A673 (cell line): ENCODE results near the gene STAB2.

Experiments
- CTCF ChIP-seq: fragments of 300-800, 200-600 bp; sonication (generic); conservative IDR thresholded peaks from 2 replicates; pipeline ENCODE4 v1.5.1; 2017; ENCODE audit warnings: low read depth, mild to moderate bottlenecking, antibody characterized with exemption, low read length, moderate library complexity, mixed read lengths
- EZH2 ChIP-seq: fragments of 200-600 bp; sonication (generic); IDR thresholded peaks from 2 replicates; pipeline ENCODE4 v1.6.1; 2017; ENCODE audit warnings: borderline replicate concordance, low read depth, mild to moderate bottlenecking, mixed read lengths, antibody characterized with exemption, low read length; ENCODE audit not compliant: poor library complexity, severe bottlenecking

GRCh38 chr12:103736572-103736971 lies 149.5 kb downstream of the STAB2 start:
- TF ChIP-seq CTCF = no peak
- no peak for TF ChIP-seq EZH2
